IMR-90 (cell line): ENCODE measurements around the gene UBASH3B. TPM values are rescaled to one million over a fixed set of nuclear protein-coding genes. Genes with fewer than 3 reads are reported as not detected.

Source experiments
- ATAC-seq: fragments of 200-7000 bp; cut with Tn5 transposase; 2 replicates; pipeline ENCODE4 v1.9.1; 2020; ENCODE audit warnings: low read depth, mild to moderate bottlenecking, moderate library complexity
- BruUV-seq: library from RNA; stranded (reverse); fragments of 400-500 nt; replicated peaks from 2 replicates; lab custom pipeline; 2021; lab: Mats Ljungman, UMichigan
- CTCF ChIA-PET: fragments of 300-600 bp; formaldehyde crosslinking; extraction: SDS; loops from one replicate; lab custom pipeline; 2021; ENCODE audit warnings: antibody characterized with exemption; lab: Yijun Ruan, JAX
- POLR2A ChIA-PET: fragments of 300-600 bp; sonication (Branson Sonifier 250); formaldehyde crosslinking; loops from one replicate; lab custom pipeline; 2022; ENCODE audit warnings: antibody characterized with exemption; ENCODE audit not compliant: unreplicated experiment; lab: Charles Lee
- DNase-seq: peaks from one replicate; pipeline ENCODE4 v3.0.0; 2013
- H2AFZ ChIP-seq: replicated peaks from 2 replicates; pipeline ENCODE3; 2013; ENCODE audit warnings: low read length, mild to moderate bottlenecking; ENCODE audit not compliant: poor library complexity
- H2AK5ac ChIP-seq: 2 replicates; pipeline ENCODE4 v1.6.1; 2013; ENCODE audit warnings: low read depth, low read length, inconsistent platforms
- H2AK9ac ChIP-seq: replicated peaks from 2 replicates; pipeline ENCODE3; 2013; ENCODE audit warnings: mild to moderate bottlenecking, low read depth, low read length, moderate library complexity; ENCODE audit not compliant: poor library complexity
- H2BK120ac ChIP-seq: 2 replicates; pipeline ENCODE4 v1.6.1; 2013; ENCODE audit warnings: low read depth, low read length, inconsistent platforms
- H2BK15ac ChIP-seq: 3 replicates; pipeline ENCODE4 v1.6.1; 2013; ENCODE audit warnings: low read depth, low read length, inconsistent platforms
- H2BK20ac ChIP-seq: 2 replicates; pipeline ENCODE4 v1.6.1; 2013; ENCODE audit warnings: low read depth, mild to moderate bottlenecking, inconsistent platforms, low read length, moderate library complexity
- H2BK5ac ChIP-seq: 2 replicates; pipeline ENCODE4 v1.6.1; 2013; ENCODE audit warnings: mild to moderate bottlenecking, low read depth, low read length, inconsistent platforms; ENCODE audit not compliant: poor library complexity, severe bottlenecking
- H3K14ac ChIP-seq: replicated peaks from 2 replicates; pipeline ENCODE4 v1.6.1; 2013; ENCODE audit warnings: low read depth, low read length, inconsistent platforms
- H3K18ac ChIP-seq: 2 replicates; pipeline ENCODE4 v1.6.1; 2013; ENCODE audit warnings: low read depth, low read length, control low read depth
- H3K23ac ChIP-seq: 2 replicates; pipeline ENCODE4 v1.6.1; 2013; ENCODE audit warnings: low read depth, low read length, inconsistent platforms
- H3K27ac ChIP-seq: 2 replicates; pipeline ENCODE4 v1.5.1; 2013; ENCODE audit warnings: mild to moderate bottlenecking, control low read depth, low read length; ENCODE audit not compliant: insufficient read depth
- H3K27me3 ChIP-seq: 2 replicates; pipeline ENCODE4 v1.6.1; 2013; ENCODE audit warnings: low read length; ENCODE audit not compliant: control insufficient read depth, insufficient read depth
- H3K36me3 ChIP-seq: 2 replicates; pipeline ENCODE4 v1.6.1; 2013; ENCODE audit warnings: low read length, mixed read lengths; ENCODE audit not compliant: control insufficient read depth, insufficient read depth
- H3K4ac ChIP-seq: 2 replicates; pipeline ENCODE4 v1.6.1; 2013; ENCODE audit warnings: low read depth, low read length, inconsistent platforms
- H3K4me1 ChIP-seq: 2 replicates; pipeline ENCODE4 v1.6.1; 2013; ENCODE audit warnings: low read length, mixed read lengths; ENCODE audit not compliant: control insufficient read depth, insufficient read depth
- H3K4me2 ChIP-seq: 2 replicates; pipeline ENCODE4 v1.6.1; 2013; ENCODE audit warnings: low read depth, mild to moderate bottlenecking, control low read depth, low read length, moderate library complexity
- H3K4me3 ChIP-seq: 2 replicates; pipeline ENCODE4 v1.5.1; 2013; ENCODE audit warnings: low read depth, mild to moderate bottlenecking, control low read depth, low read length, moderate library complexity; ENCODE audit not compliant: insufficient read depth
- H3K56ac ChIP-seq: 2 replicates; pipeline ENCODE4 v1.6.1; 2013; ENCODE audit warnings: low read length, inconsistent platforms; ENCODE audit not compliant: insufficient read depth; ENCODE audit errors: extremely low read depth
- H3K79me1 ChIP-seq, 2 experiments: 2 replicates each; pipeline ENCODE4 v1.6.1; 2013; ENCODE audit warnings: low read length in 2 of 2, inconsistent platforms in 1 of 2, low read depth in 1 of 2
- H3K9ac ChIP-seq: 2 replicates; pipeline ENCODE4 v1.6.1; 2013; ENCODE audit warnings: low read depth, low read length, control low read depth
- H3K9me1 ChIP-seq: 2 replicates; pipeline ENCODE4 v1.6.1; 2013; ENCODE audit warnings: low read length, inconsistent platforms; ENCODE audit not compliant: insufficient read depth
- H3K9me3 ChIP-seq: 2 replicates; pipeline ENCODE4 v1.6.1; 2013; ENCODE audit warnings: low read length; ENCODE audit not compliant: control insufficient read depth, insufficient read depth
- H4K20me1 ChIP-seq: 2 replicates; pipeline ENCODE4 v1.6.1; 2013; ENCODE audit warnings: low read length, inconsistent platforms; ENCODE audit not compliant: insufficient read depth
- H4K5ac ChIP-seq: 2 replicates; pipeline ENCODE4 v1.6.1; 2013; ENCODE audit warnings: mild to moderate bottlenecking, low read depth, low read length, control low read depth
- H4K8ac ChIP-seq, 2 experiments: 2 replicates each; pipeline ENCODE4 v1.6.1; 2013; ENCODE audit warnings: low read depth in 2 of 2, low read length in 2 of 2, control low read depth in 1 of 2, inconsistent platforms in 1 of 2
- H4K91ac ChIP-seq: 2 replicates; pipeline ENCODE4 v1.6.1; 2013; ENCODE audit warnings: low read depth, low read length, inconsistent platforms; ENCODE audit not compliant: insufficient read depth
- BHLHE40 ChIP-seq: fragments of 150-350 bp; IDR thresholded peaks from 2 replicates; pipeline ENCODE4 v1.6.1; 2016; ENCODE audit warnings: mild to moderate bottlenecking, low read depth, low read length
- CEBPB ChIP-seq: IDR thresholded peaks from 2 replicates; pipeline ENCODE4 v1.6.1; 2012; ENCODE audit warnings: low read depth, low read length, improper control_type of control experiment
- CHD1 ChIP-seq: IDR thresholded peaks from 2 replicates; pipeline ENCODE4 v1.6.1; 2012; ENCODE audit warnings: low read depth, low read length, improper control_type of control experiment
- FOS ChIP-seq: fragments of 150-350 bp; IDR thresholded peaks from 2 replicates; pipeline ENCODE4 v1.6.1; 2016; ENCODE audit warnings: low read depth, low read length
- MAFK ChIP-seq: IDR thresholded peaks from 2 replicates; pipeline ENCODE4 v1.6.1; 2012; ENCODE audit warnings: low read depth, low read length, improper control_type of control experiment
- MAZ ChIP-seq: IDR thresholded peaks from 2 replicates; pipeline ENCODE4 v1.6.1; 2012; ENCODE audit warnings: low read depth, mild to moderate bottlenecking, low read length, improper control_type of control experiment, moderate library complexity, borderline replicate concordance
- MXI1 ChIP-seq: IDR thresholded peaks from 2 replicates; pipeline ENCODE4 v1.6.1; 2012; ENCODE audit warnings: low read depth, mild to moderate bottlenecking, low read length, moderate library complexity, borderline replicate concordance
- NFE2L2 ChIP-seq: fragments of 150-350 bp; IDR thresholded peaks from 2 replicates; pipeline ENCODE4 v1.6.1; 2016; ENCODE audit warnings: low read depth, mild to moderate bottlenecking, low read length
- POLR2A ChIP-seq: IDR thresholded peaks from 2 replicates; pipeline ENCODE4 v1.6.1; 2012; ENCODE audit warnings: mild to moderate bottlenecking, low read depth, low read length
- RAD21 ChIP-seq: IDR thresholded peaks from 2 replicates; pipeline ENCODE4 v1.6.1; 2012; ENCODE audit warnings: low read length, improper control_type of control experiment
- RCOR1 ChIP-seq: IDR thresholded peaks from 2 replicates; pipeline ENCODE4 v1.6.1; 2012; ENCODE audit warnings: mild to moderate bottlenecking, low read length, improper control_type of control experiment; ENCODE audit not compliant: insufficient replicate concordance
- RFX5 ChIP-seq: IDR thresholded peaks from 2 replicates; pipeline ENCODE4 v1.8.0; 2012; ENCODE audit warnings: low read depth, mild to moderate bottlenecking, low read length, moderate library complexity
- SMC3 ChIP-seq: fragments of 150-350 bp; IDR thresholded peaks from 2 replicates; pipeline ENCODE4 v1.6.1; 2016; ENCODE audit warnings: low read depth, mild to moderate bottlenecking, antibody characterized with exemption, low read length, moderate library complexity
- WGBS, 2 experiments: methylation state at CpG; one replicate each; pipeline versions ENCODE4 v1.1.5 to v1.1.7; 2013; ENCODE audit warnings: missing lambda C conversion rate in 2 of 2; ENCODE audit not compliant: insufficient read length in 1 of 2; ENCODE audit errors: extremely low coverage in 2 of 2; 5-methylcytosine and 5-hydroxymethylcytosine counted together
- dilution Hi-C: fragments of 300-500 bp; cut with HindIII; formaldehyde crosslinking; loops from one replicate; pipeline ENCODE4 v1.14.3; 2018; ENCODE audit warnings: low sequenced_read_pairs; ENCODE audit not compliant: unreplicated experiment
- in situ Hi-C: fragments of 300-500 bp; cut with MboI; formaldehyde crosslinking; loops from 3 replicates; pipeline ENCODE4 v1.14.3; 2019; ENCODE audit warnings: low sequenced_read_pairs, inconsistent platforms, mixed read lengths
- intact Hi-C: fragments of 100-400 bp; cut with micrococcal nuclease; formaldehyde crosslinking; loops from 2 replicates; pipeline ENCODE4 v1.10.0; 2022
- polyA plus RNA-seq, 3 experiments: library from polyadenylated mRNA; depleted of rRNA; stranded (reverse); fragments of >200 nt; gene quantifications; 2 replicates each; pipeline ENCODE4 v1.2.3, GENCODE V29; 2012; ENCODE audit warnings: low replicate concordance in 1 of 3
- total RNA-seq: library from RNA; depleted of rRNA; stranded (reverse); fragments of >200 nt; gene quantifications from 2 replicates; pipeline ENCODE4 v1.2.3, GENCODE V29; 2012
- TF ChIP-seq, protein P1 (sequence below): conservative IDR thresholded peaks from 2 replicates; pipeline ENCODE4 v1.5.1; 2012; ENCODE audit warnings: mild to moderate bottlenecking, low read depth, low read length, improper control_type of control experiment
- TF ChIP-seq, protein P2 (sequence below): fragments of 150-350 bp; IDR thresholded peaks from 2 replicates; pipeline ENCODE4 v1.6.1; 2016; ENCODE audit warnings: low read depth, mild to moderate bottlenecking, low read length, moderate library complexity, borderline replicate concordance
- TF ChIP-seq, protein P3 (sequence below): fragments of 150-350 bp; IDR thresholded peaks from 2 replicates; pipeline ENCODE4 v1.6.1; 2017; ENCODE audit warnings: mild to moderate bottlenecking, antibody characterized with exemption, low read length, low read depth

Gene UBASH3B
- total and polyA plus RNA-seq, 2 of the 4 experiments (the other 2 are of a cell fraction), result 27.2 to 48.0 TPM

DNA sequence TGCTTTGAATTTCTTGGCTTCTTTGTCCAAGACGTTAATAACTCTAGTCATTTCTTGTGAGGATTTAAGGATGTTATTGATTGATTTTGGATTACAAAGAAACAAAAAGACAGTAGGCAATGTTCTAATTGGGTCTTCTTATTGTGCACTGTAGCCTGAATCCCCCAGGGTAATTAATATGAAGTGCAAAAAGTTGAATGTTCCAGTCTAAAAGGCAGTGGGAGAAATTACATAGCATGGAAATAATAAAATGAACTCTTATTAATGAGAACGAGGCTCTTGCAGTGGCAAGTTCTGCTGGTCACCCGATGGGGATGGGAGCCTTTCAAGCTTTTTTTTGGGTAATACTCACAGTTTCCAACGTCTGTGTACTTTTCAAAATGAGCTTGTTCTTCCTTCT lies 45.6 kb downstream of the UBASH3B start:
- 62% methylated on average over 2 of the region's 4 CpGs; no CpG with 5 or more reads in 1 of the 2 experiments for WGBS, 2 experiments
- H3K14ac ChIP-seq, result no peak overlapping the region
- ChIA-PET POLR2A (interaction anchor here (0.6 kb wide), 1 partner anchor 25 kb away, joined by 3 read pairs; no protein-coding TSS in a partner anchor), CTCF (no interaction called here)
- ATAC-seq (no peak), DNase-seq (no peak)
- no peaks in the 10 kb centered on the region for H3K36me3 ChIP-seq
- no peak overlapping the region for H2AK5ac ChIP-seq
- H2BK120ac ChIP-seq, result no peak overlapping the region
- no peak overlapping the region for H3K27ac ChIP-seq
- intact Hi-C loops, result no loop called here
- H3K9me1 ChIP-seq, result peaks cover 29% of the 10 kb centered on the region
- no peak overlapping the region for H3K9ac ChIP-seq
- no peak overlapping the region for H2BK15ac ChIP-seq
- no peak overlapping the region for H2AK9ac ChIP-seq
- H3K23ac ChIP-seq, result no peak overlapping the region
- no peaks in the 10 kb centered on the region for H3K27me3 ChIP-seq
- no peak overlapping the region for H3K4me2 ChIP-seq
- TF ChIP-seq CHD1, result no peak
- TF ChIP-seq, protein P1, sequence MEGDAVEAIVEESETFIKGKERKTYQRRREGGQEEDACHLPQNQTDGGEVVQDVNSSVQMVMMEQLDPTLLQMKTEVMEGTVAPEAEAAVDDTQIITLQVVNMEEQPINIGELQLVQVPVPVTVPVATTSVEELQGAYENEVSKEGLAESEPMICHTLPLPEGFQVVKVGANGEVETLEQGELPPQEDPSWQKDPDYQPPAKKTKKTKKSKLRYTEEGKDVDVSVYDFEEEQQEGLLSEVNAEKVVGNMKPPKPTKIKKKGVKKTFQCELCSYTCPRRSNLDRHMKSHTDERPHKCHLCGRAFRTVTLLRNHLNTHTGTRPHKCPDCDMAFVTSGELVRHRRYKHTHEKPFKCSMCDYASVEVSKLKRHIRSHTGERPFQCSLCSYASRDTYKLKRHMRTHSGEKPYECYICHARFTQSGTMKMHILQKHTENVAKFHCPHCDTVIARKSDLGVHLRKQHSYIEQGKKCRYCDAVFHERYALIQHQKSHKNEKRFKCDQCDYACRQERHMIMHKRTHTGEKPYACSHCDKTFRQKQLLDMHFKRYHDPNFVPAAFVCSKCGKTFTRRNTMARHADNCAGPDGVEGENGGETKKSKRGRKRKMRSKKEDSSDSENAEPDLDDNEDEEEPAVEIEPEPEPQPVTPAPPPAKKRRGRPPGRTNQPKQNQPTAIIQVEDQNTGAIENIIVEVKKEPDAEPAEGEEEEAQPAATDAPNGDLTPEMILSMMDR, result no peak
- TF ChIP-seq CEBPB, result no peak
- no peak for TF ChIP-seq RAD21
- TF ChIP-seq RCOR1, result no peak
- TF ChIP-seq NFE2L2, result no peak
- TF ChIP-seq POLR2A, result no peak
- TF ChIP-seq MAZ, result no peak
- no peak for TF ChIP-seq BHLHE40
- TF ChIP-seq MXI1, result no peak
- TF ChIP-seq SMC3, result no peak
- no peak for TF ChIP-seq RFX5
- TF ChIP-seq, protein P2, sequence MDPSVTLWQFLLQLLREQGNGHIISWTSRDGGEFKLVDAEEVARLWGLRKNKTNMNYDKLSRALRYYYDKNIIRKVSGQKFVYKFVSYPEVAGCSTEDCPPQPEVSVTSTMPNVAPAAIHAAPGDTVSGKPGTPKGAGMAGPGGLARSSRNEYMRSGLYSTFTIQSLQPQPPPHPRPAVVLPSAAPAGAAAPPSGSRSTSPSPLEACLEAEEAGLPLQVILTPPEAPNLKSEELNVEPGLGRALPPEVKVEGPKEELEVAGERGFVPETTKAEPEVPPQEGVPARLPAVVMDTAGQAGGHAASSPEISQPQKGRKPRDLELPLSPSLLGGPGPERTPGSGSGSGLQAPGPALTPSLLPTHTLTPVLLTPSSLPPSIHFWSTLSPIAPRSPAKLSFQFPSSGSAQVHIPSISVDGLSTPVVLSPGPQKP, result no peak
- TF ChIP-seq, protein P3, sequence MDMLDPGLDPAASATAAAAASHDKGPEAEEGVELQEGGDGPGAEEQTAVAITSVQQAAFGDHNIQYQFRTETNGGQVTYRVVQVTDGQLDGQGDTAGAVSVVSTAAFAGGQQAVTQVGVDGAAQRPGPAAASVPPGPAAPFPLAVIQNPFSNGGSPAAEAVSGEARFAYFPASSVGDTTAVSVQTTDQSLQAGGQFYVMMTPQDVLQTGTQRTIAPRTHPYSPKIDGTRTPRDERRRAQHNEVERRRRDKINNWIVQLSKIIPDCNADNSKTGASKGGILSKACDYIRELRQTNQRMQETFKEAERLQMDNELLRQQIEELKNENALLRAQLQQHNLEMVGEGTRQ, result no peak
- no peak for TF ChIP-seq FOS
- no peak for TF ChIP-seq MAFK
- H4K8ac ChIP-seq, result no peak overlapping the region
- no peak overlapping the region for H3K4me3 ChIP-seq
- peaks cover 9% of the 10 kb centered on the region for H3K4me1 ChIP-seq
- H3K18ac ChIP-seq, result no peak overlapping the region
- no TSS peak for BruUV-seq
- in situ Hi-C loops, result no loop called here
- no peak overlapping the region for H4K5ac ChIP-seq
- no peak overlapping the region for H2BK5ac ChIP-seq
- peaks cover 53 to 80% of the 10 kb centered on the region in 2 experiments for H3K79me1 ChIP-seq
- no peak overlapping the region for H2BK20ac ChIP-seq
- H3K56ac ChIP-seq, result no peak overlapping the region
- no peak overlapping the region for H2AFZ ChIP-seq
- H4K20me1 ChIP-seq, result peaks cover 10% of the 10 kb centered on the region; the same call in 1 of the 2 replicates
- no peak overlapping the region for H3K4ac ChIP-seq
- no peaks in the 10 kb centered on the region for H3K9me3 ChIP-seq
- dilution Hi-C loops, result no loop called here
- H4K91ac ChIP-seq, result no peak overlapping the region
